ENCODE measurements around the gene DLGAP3.

The DLGAP3 gene

GRCh38 chr1:34900775-34901502 is 28.5 kb downstream of the DLGAP3 start:
- DNase-seq, result no peak

GRCh38 chr1:34899906-34900305 is 29.5 kb downstream of the DLGAP3 start:
- DNase-seq, result no peak

GRCh38 chr1:34899471-34899870 is 30.0 kb downstream of the DLGAP3 start:
- no peak for DNase-seq

- no peak for DNase-seq
These were observed 31.1 kb downstream of the DLGAP3 start for GRCh38 chr1:34898330-34898761.

GRCh38 chr1:34896612-34897011 is 32.8 kb downstream of the DLGAP3 start:
- DNase-seq, result no peak

- DNase-seq, result no peak
These were observed 39.7 kb downstream of the DLGAP3 start for GRCh38 chr1:34889705-34890104.

GRCh38 chr1:34887593-34887992 is 41.9 kb downstream of the DLGAP3 start:
- no peak for DNase-seq

GRCh38 chr1:34885405-34886247 is 43.8 kb downstream of the DLGAP3 start:
- DNase-seq, result no peak

- DNase-seq, result no peak
These were observed 44.5 kb downstream of the DLGAP3 start for GRCh38 chr1:34884961-34885360.

GRCh38 chr1:34884536-34884935 is 44.9 kb downstream of the DLGAP3 start:
- DNase-seq, result no peak

- no peak for DNase-seq
These were observed 50.2 kb downstream of the DLGAP3 start for GRCh38 chr1:34879230-34879629.

GRCh38 chr1:34876406-34876805 is 53.0 kb downstream of the DLGAP3 start:
- DNase-seq, result no peak

- no peak for DNase-seq
These were observed 55.0 kb downstream of the DLGAP3 start for GRCh38 chr1:34874296-34874952.

GRCh38 chr1:34872133-34872503 is 57.3 kb downstream of the DLGAP3 start:
- DNase-seq, result no peak

GRCh38 chr1:34871443-34872132 is 57.9 kb downstream of the DLGAP3 start:
- DNase-seq, result no peak

GRCh38 chr1:34870395-34870794 is 59.1 kb downstream of the DLGAP3 start:
- DNase-seq, result no peak

GRCh38 chr1:34869760-34870159 is 59.7 kb downstream of the DLGAP3 start:
- no peak for DNase-seq

- no peak for DNase-seq
These were observed 61.0 kb downstream of the DLGAP3 start for GRCh38 chr1:34868230-34869049.

- DNase-seq, result no peak
These were observed 62.0 kb downstream of the DLGAP3 start for GRCh38 chr1:34867415-34867814.

- no peak for DNase-seq
These were observed 62.7 kb downstream of the DLGAP3 start for GRCh38 chr1:34866762-34867109.

- DNase-seq, result peak; percentile 26
These were observed 63.3 kb downstream of the DLGAP3 start for GRCh38 chr1:34865981-34866761.

- DNase-seq, result no peak
These were observed 63.9 kb downstream of the DLGAP3 start for GRCh38 chr1:34865573-34865972.

Measured in amniotic stem cell (primary cell).